ENCODE data around the gene CCNQ.
A peak's percentile ranks its signal among the peaks of the same experiment; 100 is the strongest.
"Not testable (repeated sequence)": the region's sequence is repeated elsewhere in the genome, so short reads cannot be mapped to it uniquely, and the experiment has no call there.

The CCNQ gene

GRCh38 chrX:153622661-153623309 is 23.8 kb upstream of the CCNQ start:
- DNase-seq, result no peak

- DNase-seq, result no peak
Observed at GRCh38 chrX:153621949-153622598, 23.1 kb upstream of the CCNQ start.

GRCh38 chrX:153620576-153620975 is 21.6 kb upstream of the CCNQ start:
- DNase-seq, result no peak

GRCh38 chrX:153614818-153615217 is 15.9 kb upstream of the CCNQ start:
- DNase-seq, result no peak

- no peak for DNase-seq
Observed at GRCh38 chrX:153612413-153612812, 13.5 kb upstream of the CCNQ start.

GRCh38 chrX:153611298-153612095 is 12.6 kb upstream of the CCNQ start:
- DNase-seq, result no peak

- DNase-seq, result no peak
Observed at GRCh38 chrX:153610836-153611213, 11.9 kb upstream of the CCNQ start.

GRCh38 chrX:153609917-153610835 is 11.2 kb upstream of the CCNQ start:
- peak; percentile 80 for DNase-seq

GRCh38 chrX:153608806-153609205 is 9.9 kb upstream of the CCNQ start:
- no peak for DNase-seq

GRCh38 chrX:153608376-153608775 is 9.4 kb upstream of the CCNQ start:
- no peak for DNase-seq

- no peak for DNase-seq
Observed at GRCh38 chrX:153606503-153606902, 7.6 kb upstream of the CCNQ start.

GRCh38 chrX:153604666-153605380 is 5.9 kb upstream of the CCNQ start:
- not testable (repeated sequence) for DNase-seq

- DNase-seq, result no peak
Observed at GRCh38 chrX:153603131-153603656, 4.3 kb upstream of the CCNQ start.

GRCh38 chrX:153602601-153603000 is 3.7 kb upstream of the CCNQ start:
- DNase-seq, result no peak

- no peak for DNase-seq
Observed at GRCh38 chrX:153601511-153602110, 2.7 kb upstream of the CCNQ start.

- no peak for DNase-seq
Observed at GRCh38 chrX:153600921-153601320, 2.0 kb upstream of the CCNQ start.

GRCh38 chrX:153600032-153600373 is 1.1 kb upstream of the CCNQ start:
- no peak for DNase-seq

- peak; percentile 90 for DNase-seq
Observed at GRCh38 chrX:153599192-153600031, 473 bp upstream of the CCNQ start.

GRCh38 chrX:153596981-153597750 is 1.8 kb downstream of the CCNQ start:
- no peak for DNase-seq
